Neutrophil (primary cell): Measurements from ENCODE around the gene IBA57.

Experiments
- H3K27ac ChIP-seq: fragments of 200-600 bp; sonication (generic); 2 replicates; pipeline ENCODE4 v1.5.1; 2016; ENCODE audit warnings: mild to moderate bottlenecking, moderate library complexity
- H3K27me3 ChIP-seq: fragments of 200-600 bp; sonication (generic); 2 replicates; pipeline ENCODE4 v1.6.0; 2016; ENCODE audit warnings: mild to moderate bottlenecking
- H3K36me3 ChIP-seq: fragments of 200-600 bp; sonication (generic); 2 replicates; pipeline ENCODE4 v1.5.1; 2017
- H3K4me1 ChIP-seq, 2 experiments: fragments of 200-600 bp in 1 of 2; sonication (generic) in 1 of 2; 1 replicate in 1 of 2; 2 replicates in 1 of 2; pipeline versions ENCODE4 v1.5.1 to v1.6.1; 2013 to 2016; ENCODE audit warnings: low read depth in 1 of 2, low read length in 1 of 2, mild to moderate bottlenecking in 1 of 2, moderate library complexity in 1 of 2; ENCODE audit not compliant: control insufficient read depth in 1 of 2, insufficient read depth in 1 of 2
- H3K4me3 ChIP-seq, 2 experiments: fragments of 200-600 bp in 1 of 2; sonication (generic) in 1 of 2; 1 replicate in 1 of 2; 2 replicates in 1 of 2; pipeline ENCODE4 v1.5.1; 2013 to 2016; ENCODE audit warnings: low read depth in 1 of 2, low read length in 1 of 2, mild to moderate bottlenecking in 1 of 2, moderate library complexity in 1 of 2
- H3K9me3 ChIP-seq: fragments of 200-600 bp; sonication (generic); 2 replicates; pipeline ENCODE4 v1.5.1; 2016
- TF ChIP-seq, protein P1 (sequence below): fragments of 200-600 bp; sonication (generic); IDR thresholded peaks from 2 replicates; pipeline ENCODE4 v1.5.1; 2016; ENCODE audit warnings: antibody characterized with exemption

Gene IBA57

DNA sequence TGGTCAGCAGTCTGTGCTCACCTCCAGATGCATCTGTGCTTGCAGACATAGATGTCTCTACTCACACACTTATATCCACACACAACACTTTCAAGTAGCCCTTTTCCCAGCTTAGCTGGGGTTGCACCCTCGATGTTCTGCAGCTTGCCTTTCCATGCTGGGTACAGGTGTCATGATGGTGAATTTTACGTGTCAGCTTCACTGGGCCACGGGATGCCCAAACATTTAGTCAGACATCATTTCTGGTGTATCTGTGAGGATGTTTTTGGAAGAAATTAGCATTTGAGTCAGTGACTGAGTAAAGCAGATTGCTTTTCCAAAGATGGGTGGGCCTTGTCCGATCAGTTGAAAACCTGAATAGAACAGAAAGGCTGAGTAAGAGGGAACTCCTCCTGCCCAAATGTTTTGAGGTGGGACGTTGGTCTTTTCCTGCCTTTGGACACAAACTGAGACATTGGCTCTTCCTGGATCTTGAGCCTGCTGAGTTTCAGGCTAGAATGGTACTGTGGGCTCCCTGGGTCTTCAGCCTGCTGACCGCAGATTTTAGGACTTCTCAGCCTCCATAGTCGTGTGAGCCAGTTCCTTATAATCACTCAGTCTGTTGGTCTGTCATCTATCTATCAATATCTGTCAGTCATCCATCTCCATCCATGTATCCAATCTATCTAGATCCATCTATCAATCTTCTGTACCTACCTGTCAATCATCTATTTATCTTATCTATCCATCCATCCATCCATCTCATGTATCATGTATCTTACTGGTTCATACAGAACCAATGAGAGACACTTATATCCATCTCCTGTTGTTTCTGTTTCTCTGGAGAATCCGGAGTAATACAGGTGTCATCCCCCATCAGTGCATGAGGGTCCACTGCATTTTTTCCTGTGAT, 29.6 kb downstream of the IBA57 start:
- H3K27me3 ChIP-seq, result no peaks in the 10 kb centered on the region
- no peak overlapping the region for H3K4me3 ChIP-seq
- H3K36me3 ChIP-seq, result no peaks in the 10 kb centered on the region
- no peaks in the 10 kb centered on the region for H3K9me3 ChIP-seq
- no peak overlapping the region for H3K27ac ChIP-seq
- no peaks in the 10 kb centered on the region for H3K4me1 ChIP-seq
- TF ChIP-seq, protein P1, sequence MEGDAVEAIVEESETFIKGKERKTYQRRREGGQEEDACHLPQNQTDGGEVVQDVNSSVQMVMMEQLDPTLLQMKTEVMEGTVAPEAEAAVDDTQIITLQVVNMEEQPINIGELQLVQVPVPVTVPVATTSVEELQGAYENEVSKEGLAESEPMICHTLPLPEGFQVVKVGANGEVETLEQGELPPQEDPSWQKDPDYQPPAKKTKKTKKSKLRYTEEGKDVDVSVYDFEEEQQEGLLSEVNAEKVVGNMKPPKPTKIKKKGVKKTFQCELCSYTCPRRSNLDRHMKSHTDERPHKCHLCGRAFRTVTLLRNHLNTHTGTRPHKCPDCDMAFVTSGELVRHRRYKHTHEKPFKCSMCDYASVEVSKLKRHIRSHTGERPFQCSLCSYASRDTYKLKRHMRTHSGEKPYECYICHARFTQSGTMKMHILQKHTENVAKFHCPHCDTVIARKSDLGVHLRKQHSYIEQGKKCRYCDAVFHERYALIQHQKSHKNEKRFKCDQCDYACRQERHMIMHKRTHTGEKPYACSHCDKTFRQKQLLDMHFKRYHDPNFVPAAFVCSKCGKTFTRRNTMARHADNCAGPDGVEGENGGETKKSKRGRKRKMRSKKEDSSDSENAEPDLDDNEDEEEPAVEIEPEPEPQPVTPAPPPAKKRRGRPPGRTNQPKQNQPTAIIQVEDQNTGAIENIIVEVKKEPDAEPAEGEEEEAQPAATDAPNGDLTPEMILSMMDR, result no peak

DNA sequence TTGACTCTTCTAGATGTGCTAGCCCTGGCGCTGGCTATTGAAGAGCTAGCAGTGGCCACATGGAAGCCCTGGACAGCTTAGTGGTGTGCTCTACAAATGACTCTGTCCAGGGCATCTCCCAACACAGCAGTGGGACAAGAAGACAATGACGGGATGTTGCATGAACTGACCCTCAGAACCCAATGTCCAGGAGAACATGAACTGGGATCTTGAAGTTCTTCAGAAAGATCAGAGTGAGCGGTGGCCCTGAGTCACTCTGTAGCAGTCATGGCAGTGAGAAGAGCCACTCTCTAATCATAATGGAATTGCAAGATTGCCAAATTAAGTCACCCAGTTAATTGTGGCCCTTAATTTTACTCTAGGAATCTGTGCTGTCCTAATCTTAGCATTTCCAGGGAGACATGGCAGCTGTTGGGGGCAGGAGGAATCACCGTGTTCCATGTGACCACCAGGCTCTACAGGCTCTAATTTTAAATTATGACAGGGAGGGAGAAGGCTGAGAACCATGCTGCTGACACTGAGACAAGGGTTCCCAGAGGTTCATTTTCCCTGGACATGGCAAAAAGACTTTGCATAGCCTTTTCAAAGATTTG, 32.0 kb downstream of the IBA57 start:
- Histone ChIP-seq H3K9me3 (no peaks in the 10 kb centered on the region), H3K27ac (no peak overlapping the region), H3K27me3 (no peaks in the 10 kb centered on the region), H3K36me3 (no peaks in the 10 kb centered on the region), H3K4me1 (no peaks in the 10 kb centered on the region), H3K4me3 (no peak overlapping the region)
- TF ChIP-seq, protein P1, result no peak

DNA sequence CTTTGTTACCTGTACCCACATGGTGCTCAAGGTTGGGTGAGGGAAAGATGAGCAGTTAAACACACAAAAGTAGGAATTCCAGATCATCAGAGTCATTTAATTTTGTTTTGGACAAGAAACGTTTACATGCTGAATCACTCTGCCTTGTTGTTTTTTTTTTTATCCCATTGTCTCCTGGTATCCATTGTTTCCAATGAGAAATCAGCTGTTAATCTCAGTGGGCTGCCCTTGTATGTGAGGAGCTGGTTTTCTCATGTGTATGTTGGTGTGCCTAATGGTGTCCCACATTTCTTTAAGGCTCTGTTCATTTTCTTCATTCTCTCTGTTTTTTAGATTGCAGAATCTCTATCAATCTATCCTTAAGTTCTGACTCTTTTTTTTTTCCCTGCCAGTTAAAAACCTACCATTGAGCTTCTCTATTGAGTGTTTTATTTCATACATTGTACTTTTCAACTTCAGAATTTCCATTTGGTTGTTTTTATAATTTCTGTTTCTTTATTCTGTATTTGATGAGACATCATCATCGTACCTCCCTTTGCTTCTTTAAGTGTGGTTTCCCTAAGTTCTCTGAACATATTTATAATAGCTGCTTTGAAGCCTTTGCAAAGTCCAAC, 33.5 kb downstream of the IBA57 start:
- H3K9me3 ChIP-seq, result no peaks in the 10 kb centered on the region
- no peaks in the 10 kb centered on the region for H3K4me1 ChIP-seq
- no peak overlapping the region for H3K27ac ChIP-seq
- H3K27me3 ChIP-seq, result no peaks in the 10 kb centered on the region
- TF ChIP-seq, protein P1, result no peak
- no peaks in the 10 kb centered on the region for H3K36me3 ChIP-seq
- no peak overlapping the region for H3K4me3 ChIP-seq

DNA sequence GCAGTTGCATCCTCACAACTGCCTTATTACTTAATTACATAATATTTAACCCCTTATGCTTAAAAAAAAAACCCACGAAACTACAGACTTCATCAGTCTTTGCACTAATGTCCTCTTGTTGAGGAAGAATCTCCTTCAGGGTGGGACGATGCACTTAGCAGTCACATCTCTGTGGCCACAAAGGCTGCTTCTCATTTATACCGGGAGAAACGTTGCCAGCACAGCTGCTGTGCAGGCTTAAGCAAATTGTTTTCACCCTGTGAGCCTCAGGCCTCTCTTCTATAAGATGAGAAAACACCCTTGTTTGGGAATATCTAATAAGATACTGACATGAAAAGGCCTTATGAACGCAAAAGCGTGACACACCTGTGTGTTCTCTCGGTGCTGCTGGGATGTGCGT, 39.4 kb downstream of the IBA57 start:
- no peaks in the 10 kb centered on the region for H3K9me3 ChIP-seq
- TF ChIP-seq, protein P1, result no peak
- no peaks in the 10 kb centered on the region for H3K36me3 ChIP-seq
- no peak overlapping the region for H3K4me3 ChIP-seq
- no peak overlapping the region for H3K27ac ChIP-seq
- no peaks in the 10 kb centered on the region for H3K4me1 ChIP-seq
- peaks cover 25% of the 10 kb centered on the region for H3K27me3 ChIP-seq

DNA sequence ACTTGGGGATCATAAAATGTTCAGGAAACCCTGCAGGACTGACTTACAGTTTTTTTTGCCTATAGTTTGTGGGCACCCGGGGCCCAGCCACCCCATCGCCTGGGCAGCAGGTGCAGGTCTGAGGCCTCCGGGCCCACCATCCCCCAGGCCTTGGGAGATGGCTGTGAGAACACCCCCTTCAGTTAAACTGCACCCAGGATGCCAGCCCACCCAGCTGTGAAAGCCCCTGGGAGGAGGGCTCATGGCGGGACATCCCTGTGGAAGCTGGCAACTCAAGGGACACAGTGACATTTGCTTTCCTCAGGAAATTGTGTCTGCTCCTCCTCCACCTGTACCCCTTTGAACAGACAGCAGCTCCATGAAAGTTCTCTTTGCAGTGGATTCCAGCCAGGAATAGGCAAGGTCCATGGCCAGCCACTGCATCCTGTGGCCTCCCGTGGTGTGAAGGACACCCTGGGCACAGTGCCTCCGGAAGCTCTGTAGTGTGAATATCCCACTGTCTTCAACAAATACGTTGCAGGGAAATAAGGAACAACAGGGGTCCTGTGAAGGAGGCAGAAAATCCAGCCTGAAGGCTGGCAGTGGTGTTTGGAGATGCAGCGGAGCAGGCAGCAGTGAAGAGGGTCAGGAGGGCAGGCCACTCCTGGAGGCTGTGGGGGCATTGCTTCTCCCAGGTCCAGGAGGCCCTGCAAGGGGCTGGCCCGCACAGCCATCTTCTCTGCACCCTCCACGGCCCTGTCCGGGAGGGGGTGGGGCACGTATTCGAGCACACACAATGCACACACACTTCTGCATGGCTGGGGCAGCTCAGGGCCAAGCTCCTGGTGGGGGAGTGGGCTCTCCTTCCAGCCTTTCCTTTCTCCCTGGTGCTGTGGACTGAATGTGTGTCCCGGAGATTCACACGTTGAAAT, 40.2 kb downstream of the IBA57 start:
- Histone ChIP-seq H3K4me1 (no peaks in the 10 kb centered on the region), H3K27ac (no peak overlapping the region), H3K4me3 (no peak overlapping the region), H3K36me3 (no peaks in the 10 kb centered on the region), H3K27me3 (peaks cover 27% of the 10 kb centered on the region), H3K9me3 (no peaks in the 10 kb centered on the region)
- TF ChIP-seq, protein P1, result no peak
